K562 (cell line): Measurements from ENCODE around the gene PLA2G4A. TPM values are rescaled to one million over a fixed set of nuclear protein-coding genes. Genes with fewer than 3 reads are reported as not detected.

Experiments used
- PRPF4 ChIP-seq: fragments of 200-400 bp; formaldehyde crosslinking; IDR thresholded peaks from one replicate; pipeline ENCODE4 v1.6.1; 2017; ENCODE audit warnings: low read length, low read depth, mild to moderate bottlenecking; ENCODE audit not compliant: insufficient read depth, poor library complexity, severe bottlenecking
- polyA plus RNA-seq, 8 experiments: library from polyadenylated mRNA; depleted of rRNA in 4 of 8; stranded (reverse) in 5 of 8; unstranded in 3 of 8; fragments of >200 nt; fragmentation: Nextera tagmentation in 2 of 8; fragmentation: Illumina TruSeq in 1 of 8; extraction: Ambion mirVana in 2 of 8; extraction: Trizol in 1 of 8; gene quantifications; 2 replicates each; pipeline versions ENCODE4 v1.2.1 to v1.2.3, GENCODE V29; 2011 to 2014; ENCODE audit warnings: inconsistent platforms in 1 of 8, missing spikeins in 1 of 8
- total RNA-seq, 7 experiments: library from RNA; depleted of rRNA in 6 of 7; stranded (reverse); fragments of >200 nt in 6 of 7; fragmentation: Illumina TruSeq in 2 of 7; extraction: Trizol in 2 of 7; gene quantifications; 2 replicates each; pipeline versions ENCODE4 v1.2.1 to v1.2.3, GENCODE V29; 2011 to 2021; ENCODE audit warnings: low replicate concordance in 1 of 7
- TF ChIP-seq, protein P1 (sequence below): fragments of 200-600 bp; sonication (generic); IDR thresholded peaks from one replicate; pipeline ENCODE4 v1.6.1; 2012; ENCODE audit warnings: mild to moderate bottlenecking, low read depth, low read length, inconsistent platforms
- TF ChIP-seq, protein P2 (sequence below): sonication (generic); formaldehyde crosslinking; IDR thresholded peaks from 2 replicates; pipeline ENCODE4 v1.8.0; 2023; ENCODE audit warnings: mild to moderate bottlenecking, missing genetic modification reagents

PLA2G4A gene
- total and polyA plus RNA-seq, 9 of the 15 experiments (the other 6 are each of a cell fraction or from before 2014, with no cell fraction given), result 0.04 to 0.71 (median 0.22) TPM; not detected in 4

DNA sequence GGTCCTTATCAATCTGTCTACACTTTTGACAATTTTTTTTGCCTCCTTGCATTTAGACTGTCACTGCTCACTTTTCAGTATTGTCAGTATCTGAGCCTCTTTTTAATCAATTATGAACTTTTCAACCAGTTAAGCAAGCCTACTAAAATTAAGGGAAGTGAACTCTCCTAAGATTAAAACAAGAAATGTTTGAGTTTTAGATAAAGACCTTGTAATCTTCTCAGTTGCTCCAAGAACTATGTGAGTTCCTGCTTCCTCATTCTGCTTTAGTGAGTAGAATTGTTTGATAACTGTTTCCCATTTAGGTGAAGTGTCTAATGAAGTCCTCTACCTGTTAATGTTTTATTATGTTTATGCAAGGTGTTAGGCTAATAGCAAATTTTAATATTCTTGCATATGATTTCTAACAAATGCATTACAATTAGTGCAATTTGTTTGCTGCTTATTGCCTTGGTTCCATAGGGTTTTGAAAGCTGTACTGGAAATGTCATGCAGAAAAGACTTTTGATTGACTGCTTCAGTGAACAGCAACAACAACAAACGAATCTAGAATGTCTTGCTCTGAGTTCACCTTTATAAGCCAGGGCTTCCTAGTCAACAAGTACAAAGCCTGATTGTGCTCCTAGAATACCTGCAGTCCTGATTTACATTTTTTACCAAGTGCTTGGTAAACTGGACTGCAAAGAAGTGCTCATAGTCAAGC lies 40.9 kb downstream of the PLA2G4A start (continued):
- TF ChIP-seq, protein P1, sequence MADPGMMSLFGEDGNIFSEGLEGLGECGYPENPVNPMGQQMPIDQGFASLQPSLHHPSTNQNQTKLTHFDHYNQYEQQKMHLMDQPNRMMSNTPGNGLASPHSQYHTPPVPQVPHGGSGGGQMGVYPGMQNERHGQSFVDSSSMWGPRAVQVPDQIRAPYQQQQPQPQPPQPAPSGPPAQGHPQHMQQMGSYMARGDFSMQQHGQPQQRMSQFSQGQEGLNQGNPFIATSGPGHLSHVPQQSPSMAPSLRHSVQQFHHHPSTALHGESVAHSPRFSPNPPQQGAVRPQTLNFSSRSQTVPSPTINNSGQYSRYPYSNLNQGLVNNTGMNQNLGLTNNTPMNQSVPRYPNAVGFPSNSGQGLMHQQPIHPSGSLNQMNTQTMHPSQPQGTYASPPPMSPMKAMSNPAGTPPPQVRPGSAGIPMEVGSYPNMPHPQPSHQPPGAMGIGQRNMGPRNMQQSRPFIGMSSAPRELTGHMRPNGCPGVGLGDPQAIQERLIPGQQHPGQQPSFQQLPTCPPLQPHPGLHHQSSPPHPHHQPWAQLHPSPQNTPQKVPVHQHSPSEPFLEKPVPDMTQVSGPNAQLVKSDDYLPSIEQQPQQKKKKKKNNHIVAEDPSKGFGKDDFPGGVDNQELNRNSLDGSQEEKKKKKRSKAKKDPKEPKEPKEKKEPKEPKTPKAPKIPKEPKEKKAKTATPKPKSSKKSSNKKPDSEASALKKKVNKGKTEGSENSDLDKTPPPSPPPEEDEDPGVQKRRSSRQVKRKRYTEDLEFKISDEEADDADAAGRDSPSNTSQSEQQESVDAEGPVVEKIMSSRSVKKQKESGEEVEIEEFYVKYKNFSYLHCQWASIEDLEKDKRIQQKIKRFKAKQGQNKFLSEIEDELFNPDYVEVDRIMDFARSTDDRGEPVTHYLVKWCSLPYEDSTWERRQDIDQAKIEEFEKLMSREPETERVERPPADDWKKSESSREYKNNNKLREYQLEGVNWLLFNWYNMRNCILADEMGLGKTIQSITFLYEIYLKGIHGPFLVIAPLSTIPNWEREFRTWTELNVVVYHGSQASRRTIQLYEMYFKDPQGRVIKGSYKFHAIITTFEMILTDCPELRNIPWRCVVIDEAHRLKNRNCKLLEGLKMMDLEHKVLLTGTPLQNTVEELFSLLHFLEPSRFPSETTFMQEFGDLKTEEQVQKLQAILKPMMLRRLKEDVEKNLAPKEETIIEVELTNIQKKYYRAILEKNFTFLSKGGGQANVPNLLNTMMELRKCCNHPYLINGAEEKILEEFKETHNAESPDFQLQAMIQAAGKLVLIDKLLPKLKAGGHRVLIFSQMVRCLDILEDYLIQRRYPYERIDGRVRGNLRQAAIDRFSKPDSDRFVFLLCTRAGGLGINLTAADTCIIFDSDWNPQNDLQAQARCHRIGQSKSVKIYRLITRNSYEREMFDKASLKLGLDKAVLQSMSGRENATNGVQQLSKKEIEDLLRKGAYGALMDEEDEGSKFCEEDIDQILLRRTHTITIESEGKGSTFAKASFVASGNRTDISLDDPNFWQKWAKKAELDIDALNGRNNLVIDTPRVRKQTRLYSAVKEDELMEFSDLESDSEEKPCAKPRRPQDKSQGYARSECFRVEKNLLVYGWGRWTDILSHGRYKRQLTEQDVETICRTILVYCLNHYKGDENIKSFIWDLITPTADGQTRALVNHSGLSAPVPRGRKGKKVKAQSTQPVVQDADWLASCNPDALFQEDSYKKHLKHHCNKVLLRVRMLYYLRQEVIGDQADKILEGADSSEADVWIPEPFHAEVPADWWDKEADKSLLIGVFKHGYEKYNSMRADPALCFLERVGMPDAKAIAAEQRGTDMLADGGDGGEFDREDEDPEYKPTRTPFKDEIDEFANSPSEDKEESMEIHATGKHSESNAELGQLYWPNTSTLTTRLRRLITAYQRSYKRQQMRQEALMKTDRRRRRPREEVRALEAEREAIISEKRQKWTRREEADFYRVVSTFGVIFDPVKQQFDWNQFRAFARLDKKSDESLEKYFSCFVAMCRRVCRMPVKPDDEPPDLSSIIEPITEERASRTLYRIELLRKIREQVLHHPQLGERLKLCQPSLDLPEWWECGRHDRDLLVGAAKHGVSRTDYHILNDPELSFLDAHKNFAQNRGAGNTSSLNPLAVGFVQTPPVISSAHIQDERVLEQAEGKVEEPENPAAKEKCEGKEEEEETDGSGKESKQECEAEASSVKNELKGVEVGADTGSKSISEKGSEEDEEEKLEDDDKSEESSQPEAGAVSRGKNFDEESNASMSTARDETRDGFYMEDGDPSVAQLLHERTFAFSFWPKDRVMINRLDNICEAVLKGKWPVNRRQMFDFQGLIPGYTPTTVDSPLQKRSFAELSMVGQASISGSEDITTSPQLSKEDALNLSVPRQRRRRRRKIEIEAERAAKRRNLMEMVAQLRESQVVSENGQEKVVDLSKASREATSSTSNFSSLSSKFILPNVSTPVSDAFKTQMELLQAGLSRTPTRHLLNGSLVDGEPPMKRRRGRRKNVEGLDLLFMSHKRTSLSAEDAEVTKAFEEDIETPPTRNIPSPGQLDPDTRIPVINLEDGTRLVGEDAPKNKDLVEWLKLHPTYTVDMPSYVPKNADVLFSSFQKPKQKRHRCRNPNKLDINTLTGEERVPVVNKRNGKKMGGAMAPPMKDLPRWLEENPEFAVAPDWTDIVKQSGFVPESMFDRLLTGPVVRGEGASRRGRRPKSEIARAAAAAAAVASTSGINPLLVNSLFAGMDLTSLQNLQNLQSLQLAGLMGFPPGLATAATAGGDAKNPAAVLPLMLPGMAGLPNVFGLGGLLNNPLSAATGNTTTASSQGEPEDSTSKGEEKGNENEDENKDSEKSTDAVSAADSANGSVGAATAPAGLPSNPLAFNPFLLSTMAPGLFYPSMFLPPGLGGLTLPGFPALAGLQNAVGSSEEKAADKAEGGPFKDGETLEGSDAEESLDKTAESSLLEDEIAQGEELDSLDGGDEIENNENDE, result no peak
- TF ChIP-seq PRPF4, result no peak
- TF ChIP-seq, protein P2, sequence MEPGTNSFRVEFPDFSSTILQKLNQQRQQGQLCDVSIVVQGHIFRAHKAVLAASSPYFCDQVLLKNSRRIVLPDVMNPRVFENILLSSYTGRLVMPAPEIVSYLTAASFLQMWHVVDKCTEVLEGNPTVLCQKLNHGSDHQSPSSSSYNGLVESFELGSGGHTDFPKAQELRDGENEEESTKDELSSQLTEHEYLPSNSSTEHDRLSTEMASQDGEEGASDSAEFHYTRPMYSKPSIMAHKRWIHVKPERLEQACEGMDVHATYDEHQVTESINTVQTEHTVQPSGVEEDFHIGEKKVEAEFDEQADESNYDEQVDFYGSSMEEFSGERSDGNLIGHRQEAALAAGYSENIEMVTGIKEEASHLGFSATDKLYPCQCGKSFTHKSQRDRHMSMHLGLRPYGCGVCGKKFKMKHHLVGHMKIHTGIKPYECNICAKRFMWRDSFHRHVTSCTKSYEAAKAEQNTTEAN (CRISPR knock-in tag), result no peak
